ENCODE measurements around the gene RASA2. TPM values are rescaled to one million over a fixed set of nuclear protein-coding genes. Genes with fewer than 3 reads are reported as not detected.

The RASA2 gene
- total and polyA plus RNA-seq, 4 donors, result 1.6 to 5.4 (median 4.6) TPM

GRCh38 chr3:141456301-141456625 lies 30.6 kb upstream of the RASA2 start:
- WGBS, result 82% methylated on average over 11 of the region's 11 CpGs
- no peaks in the 10 kb centered on the region for H3K27me3 ChIP-seq (ENCODE audit: control insufficient read depth in 4 of 4, insufficient read depth in 4 of 4, low read length in 3 of 4)
- TF ChIP-seq FOXA1 (IDR thresholded peaks at IDR 0.05), result no peak
- no peak for TF ChIP-seq TAF1 (conservative IDR thresholded peaks at IDR 0.05)
- TF ChIP-seq, protein P1, sequence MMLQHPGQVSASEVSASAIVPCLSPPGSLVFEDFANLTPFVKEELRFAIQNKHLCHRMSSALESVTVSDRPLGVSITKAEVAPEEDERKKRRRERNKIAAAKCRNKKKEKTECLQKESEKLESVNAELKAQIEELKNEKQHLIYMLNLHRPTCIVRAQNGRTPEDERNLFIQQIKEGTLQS (IDR thresholded peaks at IDR 0.05), result no peak
- no peak for TF ChIP-seq JUND (IDR thresholded peaks at IDR 0.05)
- no peak for TF ChIP-seq NR2F2 (IDR thresholded peaks at IDR 0.05)
- no peak for TF ChIP-seq RAD21 (IDR thresholded peaks at IDR 0.05)
- TF ChIP-seq SP1 (IDR thresholded peaks at IDR 0.05), result no peak
- TF ChIP-seq EGR1 (IDR thresholded peaks at IDR 0.05; ENCODE audit: low read depth in 2 of 2), result no peak
- TF ChIP-seq GABPA (IDR thresholded peaks at IDR 0.05 in 1 of 2, conservative IDR thresholded peaks at IDR 0.05 in 1 of 2), result no peak
- no peak overlapping the region for H3K4me3 ChIP-seq (ENCODE audit: low read depth in 1 of 3, low read length in 3 of 3)
- no peak overlapping the region for H3K27ac ChIP-seq (ENCODE audit: low read depth in 1 of 2, low read length in 2 of 2)
- DNase-seq (ENCODE audit: low spot score), result no peak
- no peak overlapping the region for H3K9ac ChIP-seq (ENCODE audit: low read depth in 1 of 2, low read length in 2 of 2)
- no peaks in the 10 kb centered on the region for H3K36me3 ChIP-seq (ENCODE audit: control insufficient read depth in 4 of 4, insufficient read depth in 3 of 4, low read depth in 1 of 4, low read length in 3 of 4)
- no peaks in the 10 kb centered on the region for H3K9me3 ChIP-seq (ENCODE audit: control insufficient read depth in 4 of 4, low read length in 3 of 4)
- H3K4me1 ChIP-seq (ENCODE audit: control insufficient read depth in 4 of 4, insufficient read depth in 4 of 4, low read length in 3 of 4), result peaks cover 0 to 8% (median 4%) of the 10 kb centered on the region in 4 donors

DNA sequence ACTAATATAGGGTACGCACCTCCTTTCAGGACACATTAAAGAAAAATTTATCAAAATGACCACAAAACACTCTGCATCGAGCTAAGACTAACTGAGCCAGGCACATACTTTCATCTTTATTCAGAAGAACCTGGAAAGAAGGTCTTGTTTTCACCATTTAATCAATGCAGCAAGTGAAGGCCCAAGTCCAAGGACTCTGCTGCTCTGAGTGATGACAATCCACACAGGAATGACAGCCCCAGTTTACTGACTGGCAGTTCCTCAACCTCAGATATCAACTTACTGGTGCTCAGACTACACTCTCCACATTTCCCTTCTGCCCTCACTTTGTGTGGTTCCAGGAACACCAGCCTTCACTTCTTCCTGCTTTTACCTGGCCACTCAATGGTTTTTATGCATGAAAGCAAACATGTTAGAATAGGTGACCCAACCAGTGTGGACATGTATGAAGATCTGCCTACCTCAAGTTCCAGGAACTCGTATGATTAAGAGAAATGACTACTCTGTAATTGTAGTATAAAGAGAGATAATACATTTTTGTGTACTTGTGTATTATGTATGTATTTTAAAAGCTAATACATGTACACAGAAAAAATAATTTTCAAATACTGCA lies 29.1 kb upstream of the RASA2 start:
- Histone ChIP-seq H3K27ac (ENCODE audit: low read depth in 1 of 2, low read length in 2 of 2) (no peak overlapping the region), H3K9me3 (ENCODE audit: control insufficient read depth in 4 of 4, low read length in 3 of 4) (no peaks in the 10 kb centered on the region), H3K36me3 (ENCODE audit: control insufficient read depth in 4 of 4, insufficient read depth in 3 of 4, low read depth in 1 of 4, low read length in 3 of 4) (no peaks in the 10 kb centered on the region), H3K4me1 (ENCODE audit: control insufficient read depth in 4 of 4, insufficient read depth in 4 of 4, low read length in 3 of 4) (peaks cover 0 to 8% (median 4%) of the 10 kb centered on the region in 4 donors), H3K4me3 (ENCODE audit: low read depth in 1 of 3, low read length in 3 of 3) (no peak overlapping the region), H3K27me3 (ENCODE audit: control insufficient read depth in 4 of 4, insufficient read depth in 4 of 4, low read length in 3 of 4) (no peaks in the 10 kb centered on the region), H3K9ac (ENCODE audit: low read depth in 1 of 2, low read length in 2 of 2) (no peak overlapping the region)
- 85% methylated on average over 3 of the region's 3 CpGs for WGBS
- DNase-seq (ENCODE audit: low spot score), result no peak
- TF ChIP-seq, protein P1 (IDR thresholded peaks at IDR 0.05), result no peak
- TF ChIP-seq MAX (IDR thresholded peaks at IDR 0.05) (no peak), FOXA1 (IDR thresholded peaks at IDR 0.05) (no peak), HNF4A (conservative IDR thresholded peaks at IDR 0.05) (no peak), RXRA (IDR thresholded peaks at IDR 0.05) (no peak), CTCF (IDR thresholded peaks at IDR 0.05; ENCODE audit: low read depth, low read length, missing input control) (no peak), GABPA (IDR thresholded peaks at IDR 0.05 in 1 of 2, conservative IDR thresholded peaks at IDR 0.05 in 1 of 2) (no peak)

- Histone ChIP-seq H3K36me3 (ENCODE audit: control insufficient read depth in 4 of 4, insufficient read depth in 3 of 4, low read depth in 1 of 4, low read length in 3 of 4) (no peaks in the 10 kb centered on the region), H3K4me1 (ENCODE audit: control insufficient read depth in 4 of 4, insufficient read depth in 4 of 4, low read length in 3 of 4) (peaks cover 0 to 8% (median 4%) of the 10 kb centered on the region in 4 donors), H3K27me3 (ENCODE audit: control insufficient read depth in 4 of 4, insufficient read depth in 4 of 4, low read length in 3 of 4) (no peaks in the 10 kb centered on the region), H3K27ac (ENCODE audit: low read depth in 1 of 2, low read length in 2 of 2) (no peak overlapping the region), H3K9ac (ENCODE audit: low read depth in 1 of 2, low read length in 2 of 2) (no peak overlapping the region), H3K4me3 (ENCODE audit: low read depth in 1 of 3, low read length in 3 of 3) (no peak overlapping the region), H3K9me3 (ENCODE audit: control insufficient read depth in 4 of 4, low read length in 3 of 4) (no peaks in the 10 kb centered on the region)
- WGBS, result 71% methylated on average over 7 of the region's 7 CpGs
- DNase-seq (ENCODE audit: low spot score), result peak; percentile 55
- TF ChIP-seq EGR1 (IDR thresholded peaks at IDR 0.05; ENCODE audit: low read depth in 2 of 2) (no peak), FOXA2 (IDR thresholded peaks at IDR 0.05) (no peak), HNF4A (conservative IDR thresholded peaks at IDR 0.05) (no peak)
Observed at GRCh38 chr3:141459008-141459407, 27.8 kb upstream of the RASA2 start.
